Esophagus mucosa (tissue), 1 donor: Measurements from ENCODE around the gene NBAS. TPM values are rescaled to one million over a fixed set of nuclear protein-coding genes. Genes with fewer than 3 reads are reported as not detected.
"Not testable (repeated sequence)": the region's sequence is repeated elsewhere in the genome, so short reads cannot be mapped to it uniquely, and the experiment has no call there.

Experiments
- ATAC-seq: fragments of 200-7000 bp; cut with Tn5 transposase; one replicate; pipeline ENCODE4 v1.9.1; 2020
- total RNA-seq: library from RNA; stranded (reverse); gene quantifications from one replicate; pipeline ENCODE4 v1.2.4, GENCODE V29; 2023
- donor health status: DM: yes; HTN: yes; CAD: no.

Gene NBAS
- total RNA-seq, 1 donor from 2014 or later = 25.1 TPM

- ATAC-seq = no peak
Observed at GRCh38 chr2:15299904-15300520, 261.1 kb downstream of the NBAS start.

DNA sequence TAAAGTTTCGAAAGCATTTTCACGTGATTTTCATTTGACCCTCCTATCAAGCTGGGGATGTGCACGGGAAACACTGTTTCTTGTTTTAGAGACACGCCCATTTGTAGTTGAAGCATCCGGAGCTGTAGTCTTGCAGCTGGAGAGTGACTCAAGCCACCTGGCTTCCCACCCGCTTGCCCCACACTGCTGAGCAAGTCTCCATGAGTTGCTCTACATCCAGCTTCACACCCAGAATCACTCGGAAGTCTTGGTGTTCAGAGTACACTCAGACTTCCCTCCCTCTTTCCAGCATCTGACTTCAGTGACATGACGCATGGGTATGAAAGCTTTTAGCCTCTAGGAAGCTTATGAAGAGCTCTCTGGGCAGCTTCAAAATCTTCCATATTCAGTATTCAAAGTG, 262.4 kb downstream of the NBAS start:
- no peak for ATAC-seq

GRCh38 chr2:15293262-15293937, 267.7 kb downstream of the NBAS start:
- no peak for ATAC-seq

GRCh38 chr2:15287447-15288184, 273.5 kb downstream of the NBAS start:
- no peak for ATAC-seq

DNA sequence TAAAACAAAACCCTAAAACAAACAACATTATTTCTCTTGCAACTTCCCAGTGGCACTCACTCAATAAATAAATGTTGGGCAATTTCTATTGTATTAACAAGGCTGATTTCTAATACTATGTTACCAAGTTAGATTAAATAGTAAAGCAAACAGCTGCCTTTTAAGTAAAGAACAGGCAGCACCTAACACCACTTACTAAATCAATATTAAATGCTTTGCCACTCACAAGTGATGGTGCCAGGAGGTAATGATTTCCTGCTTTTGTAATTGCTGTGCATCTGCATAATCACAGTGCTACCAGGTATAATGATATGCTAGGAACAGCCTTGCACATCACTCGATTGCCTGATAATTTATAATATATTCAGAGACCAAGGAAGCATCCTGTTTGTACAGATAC, 276.5 kb downstream of the NBAS start:
- ATAC-seq = no peak

- no peak for ATAC-seq
Observed at GRCh38 chr2:15281681-15282080, 279.5 kb downstream of the NBAS start.

GRCh38 chr2:15279201-15279876, 281.8 kb downstream of the NBAS start:
- ATAC-seq = no peak

- no peak for ATAC-seq
Observed at GRCh38 chr2:15278296-15278695, 282.8 kb downstream of the NBAS start.

DNA sequence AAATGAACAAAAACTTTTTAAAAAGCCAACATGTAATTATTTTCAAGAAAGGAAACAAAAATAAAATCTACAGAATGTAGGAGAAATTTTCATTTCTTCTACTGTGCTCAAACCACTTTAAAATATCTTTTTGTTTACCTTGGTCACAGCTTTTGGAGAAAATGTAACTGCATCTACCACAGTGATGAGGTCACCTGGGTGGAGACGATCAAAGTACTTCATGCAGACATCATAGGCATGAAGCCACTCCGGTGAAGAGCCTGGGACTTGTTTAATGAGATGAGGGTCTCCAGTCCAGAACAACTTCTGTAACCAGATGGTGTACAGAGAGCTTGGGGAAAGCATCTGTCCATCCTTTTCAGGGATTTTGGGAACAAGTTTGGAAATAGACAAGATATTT, 285.8 kb downstream of the NBAS start:
- ATAC-seq = no peak

GRCh38 chr2:15273452-15273851, 287.7 kb downstream of the NBAS start:
- no peak for ATAC-seq

- no peak for ATAC-seq
Observed at GRCh38 chr2:15272942-15273341, 288.2 kb downstream of the NBAS start.

- ATAC-seq = no peak
Observed at GRCh38 chr2:15271941-15272542, 289.1 kb downstream of the NBAS start.

GRCh38 chr2:15271276-15271675, 289.9 kb downstream of the NBAS start:
- no peak for ATAC-seq

GRCh38 chr2:15269043-15269442, 292.1 kb downstream of the NBAS start:
- no peak for ATAC-seq

DNA sequence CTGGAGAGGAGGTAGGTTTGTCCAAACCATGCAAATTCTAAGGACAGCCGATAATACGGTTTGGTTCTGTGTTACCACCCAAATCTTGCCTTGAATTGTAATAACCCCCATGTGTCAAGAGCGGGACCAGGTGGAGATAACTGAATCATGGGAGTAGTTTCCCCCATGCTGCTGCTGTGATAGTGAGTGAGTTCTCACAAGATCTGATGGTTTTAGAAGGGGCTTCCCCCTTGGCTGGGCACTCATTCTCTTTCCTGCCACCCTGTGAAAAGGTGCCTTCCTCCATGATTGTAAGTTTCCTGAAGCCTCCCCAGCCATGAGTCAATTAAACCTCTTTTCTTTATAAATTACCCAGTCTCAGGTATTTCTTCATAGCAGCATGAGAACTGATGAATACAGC, 295.2 kb downstream of the NBAS start:
- no peak for ATAC-seq

DNA sequence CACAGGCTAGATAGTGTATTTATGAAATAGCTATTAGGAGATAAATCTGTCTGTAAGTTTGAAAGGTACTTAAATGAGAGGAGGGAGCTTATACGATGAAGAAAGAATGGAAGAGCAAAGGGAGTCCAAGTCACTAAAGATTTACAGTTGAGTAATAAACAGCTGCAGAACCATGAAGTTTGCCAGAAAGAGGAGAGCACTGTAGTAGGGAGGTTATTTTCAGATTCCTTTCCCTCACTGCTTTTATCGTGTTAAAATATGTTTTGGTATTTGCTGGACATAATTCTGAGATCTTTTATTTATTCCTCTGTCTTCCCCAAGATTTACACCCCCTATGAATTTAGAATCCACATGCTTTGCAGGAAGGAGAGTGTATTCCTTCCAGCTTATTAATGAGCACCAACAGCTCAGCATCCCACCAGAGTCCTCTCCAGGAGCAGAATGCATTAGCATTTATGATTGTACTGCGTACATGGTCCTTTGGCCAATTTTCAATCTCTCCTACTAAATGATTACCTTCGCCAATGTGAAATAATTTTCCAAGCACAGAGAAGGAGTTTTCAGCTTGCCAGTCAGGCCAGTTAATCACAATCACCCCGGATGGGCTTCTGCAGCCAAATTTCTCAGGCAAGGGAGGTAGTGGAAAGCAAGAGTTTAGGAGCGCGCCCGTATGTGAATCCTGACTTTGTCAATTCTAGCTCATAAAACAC, 297.0 kb downstream of the NBAS start:
- no peak for ATAC-seq

DNA sequence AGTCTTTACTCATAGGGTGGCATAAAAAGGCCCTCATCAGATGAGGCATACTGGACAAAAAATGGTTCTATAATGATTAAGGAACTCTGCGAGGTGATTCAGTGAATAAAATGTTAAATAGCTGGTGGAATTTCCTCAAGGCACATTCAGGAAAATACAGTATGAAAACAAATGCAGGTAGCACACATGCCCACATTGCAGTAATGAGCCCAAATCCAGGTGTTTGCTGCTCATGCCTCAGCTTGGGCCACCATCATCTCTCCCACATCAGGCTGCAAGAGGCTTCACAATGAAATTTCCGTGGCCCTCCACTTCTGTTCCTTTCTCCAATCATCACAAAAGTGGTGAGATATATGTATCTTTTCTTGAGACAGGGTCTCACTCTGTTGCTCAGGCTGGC, 298.3 kb downstream of the NBAS start:
- ATAC-seq = no peak

- no peak for ATAC-seq
Observed at GRCh38 chr2:15260835-15261234, 300.3 kb downstream of the NBAS start.

GRCh38 chr2:15260196-15260595, 300.9 kb downstream of the NBAS start:
- no peak for ATAC-seq

DNA sequence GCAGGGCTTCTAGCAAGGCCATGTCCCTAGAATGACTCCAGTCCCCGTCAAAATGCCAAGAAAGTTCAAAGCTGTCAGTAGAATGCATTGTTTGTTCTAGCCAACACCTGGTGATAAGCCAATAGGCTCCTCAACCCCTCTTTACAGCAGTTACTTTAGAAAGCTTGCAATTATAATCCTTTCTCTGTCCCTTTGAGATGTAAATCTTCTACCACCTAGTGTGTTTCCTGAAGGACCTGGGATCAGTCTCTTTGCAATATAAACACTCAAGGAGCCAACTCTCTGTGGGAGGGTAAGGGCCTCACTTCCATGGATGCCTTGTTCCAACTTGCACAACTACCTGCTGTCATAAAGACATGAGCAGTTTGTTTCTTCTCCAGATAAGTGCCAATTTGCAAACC, 301.8 kb downstream of the NBAS start:
- ATAC-seq = no peak

- not testable (repeated sequence) for ATAC-seq
Observed at GRCh38 chr2:15258385-15258784, 302.7 kb downstream of the NBAS start.

DNA sequence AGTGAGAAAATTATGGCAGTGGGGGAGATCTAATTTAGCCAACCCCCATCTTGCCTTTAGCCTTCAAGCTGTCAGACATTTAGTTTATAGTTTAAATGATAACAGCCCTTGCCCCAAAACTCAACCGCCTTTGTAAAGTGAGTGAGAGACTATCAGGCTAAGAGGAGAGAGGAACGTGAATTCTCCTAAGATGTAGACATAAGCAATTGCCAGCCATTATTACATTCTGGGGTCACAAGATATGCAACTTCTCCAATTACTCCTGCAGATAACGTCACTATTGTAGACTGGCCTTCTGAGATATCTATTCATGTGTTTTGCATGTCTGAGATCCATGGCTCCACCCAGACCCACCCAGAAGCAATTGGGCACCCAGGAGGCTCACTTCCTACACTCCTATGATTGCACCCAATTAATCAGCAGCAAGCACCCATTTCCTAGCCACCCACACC, 307.3 kb downstream of the NBAS start:
- no peak for ATAC-seq
